OCI-LY7 (cell line): ENCODE results near the gene EEF1AKMT1. TPM values are rescaled to one million over a fixed set of nuclear protein-coding genes. Genes with fewer than 3 reads are reported as not detected.

Experiments used
- Bru-seq: library from RNA; stranded (reverse); fragments of 400-500 nt; gene quantifications from one replicate; lab custom pipeline; 2021; lab: Mats Ljungman, UMichigan
- BruChase-seq, 2 experiments: library from RNA; stranded (reverse); fragments of 400-500 nt; gene quantifications; one replicate each; lab custom pipeline; 2021; lab: Mats Ljungman, UMichigan
- BruUV-seq: library from RNA; stranded (reverse); fragments of 400-500 nt; replicated peaks from 2 replicates; lab custom pipeline; 2021; lab: Mats Ljungman, UMichigan
- CTCF ChIA-PET: fragments of 300-600 bp; sonication (Branson Sonifier 250); formaldehyde crosslinking; loops from one replicate; lab custom pipeline; 2022; ENCODE audit warnings: antibody characterized with exemption; ENCODE audit not compliant: unreplicated experiment; lab: Charles Lee
- POLR2A ChIA-PET: fragments of 300-600 bp; sonication (Branson Sonifier 250); formaldehyde crosslinking; loops from one replicate; lab custom pipeline; 2022; ENCODE audit warnings: antibody characterized with exemption; lab: Charles Lee
- DNase-seq: peaks from one replicate; pipeline ENCODE4 v3.0.0-alpha.2; 2015; ENCODE audit warnings: low spot score
- H2AFZ ChIP-seq: fragments of 200-600 bp; sonication (generic), shearing (Covaris generic); 2 replicates; pipeline ENCODE4 v1.6.1; 2014; ENCODE audit warnings: mild to moderate bottlenecking, antibody characterized with exemption, low read length, moderate library complexity
- H3K27ac ChIP-seq: fragments of 200-600 bp; sonication (generic); 2 replicates; pipeline ENCODE4 v1.5.1; 2014; ENCODE audit warnings: mixed run types, low read depth, mild to moderate bottlenecking, moderate library complexity, low read length, inconsistent platforms; ENCODE audit not compliant: poor library complexity, severe bottlenecking
- H3K36me3 ChIP-seq: fragments of 200-600 bp; sonication (generic); 2 replicates; pipeline ENCODE4 v1.6.1; 2014; ENCODE audit warnings: mild to moderate bottlenecking, antibody characterized with exemption, low read length, moderate library complexity, mixed read lengths; ENCODE audit not compliant: insufficient read depth
- H3K4me1 ChIP-seq: fragments of 200-600 bp; sonication (generic); 2 replicates; pipeline ENCODE4 v1.5.1; 2014; ENCODE audit warnings: mild to moderate bottlenecking, low read length; ENCODE audit not compliant: insufficient read depth, poor library complexity, severe bottlenecking
- H3K4me2 ChIP-seq: fragments of 200-600 bp; sonication (generic); 2 replicates; pipeline ENCODE4 v1.6.1; 2014; ENCODE audit warnings: mild to moderate bottlenecking, low read length
- H3K4me3 ChIP-seq: fragments of 200-600 bp; sonication (generic); 2 replicates; pipeline ENCODE4 v1.5.1; 2014; ENCODE audit warnings: mild to moderate bottlenecking, low read depth, low read length; ENCODE audit not compliant: poor library complexity, severe bottlenecking
- H3K79me2 ChIP-seq: fragments of 200-600 bp; sonication (generic); 2 replicates; pipeline ENCODE4 v1.6.1; 2016; ENCODE audit warnings: low read depth, mild to moderate bottlenecking, low read length, moderate library complexity, mixed read lengths; ENCODE audit not compliant: insufficient read depth
- H3K9me2 ChIP-seq: fragments of 200-600 bp; sonication (generic); 2 replicates; pipeline ENCODE4 v1.6.1; 2016; ENCODE audit warnings: mild to moderate bottlenecking, low read length, mixed read lengths; ENCODE audit not compliant: insufficient read depth
- H3K9me3 ChIP-seq: fragments of 200-600 bp; sonication (generic); 2 replicates; pipeline ENCODE4 v1.6.1; 2014; ENCODE audit warnings: mild to moderate bottlenecking, mixed run types, low read length, mixed read lengths
- H4K20me1 ChIP-seq: fragments of 200-600 bp; sonication (generic); 2 replicates; pipeline ENCODE4 v1.6.1; 2014; ENCODE audit warnings: mild to moderate bottlenecking, antibody characterized with exemption, low read length, moderate library complexity, mixed read lengths; ENCODE audit not compliant: insufficient read depth
- CTCF ChIP-seq: fragments of 200-600 bp; sonication (generic); conservative IDR thresholded peaks from 2 replicates; pipeline ENCODE4 v1.5.1; 2014; ENCODE audit warnings: mild to moderate bottlenecking, antibody characterized with exemption, low read length, moderate library complexity, mixed read lengths
- EZH2phosphoT487 ChIP-seq: fragments of 200-600 bp; sonication (generic); IDR thresholded peaks from 2 replicates; pipeline ENCODE4 v1.6.1; 2018; ENCODE audit warnings: low read depth, borderline replicate concordance, mild to moderate bottlenecking, mixed run types, antibody characterized with exemption, low read length, moderate library complexity, mixed read lengths
- intact Hi-C: fragments of 100-400 bp; cut with micrococcal nuclease; formaldehyde crosslinking; loops from one replicate; pipeline ENCODE4 v1.10.0; 2022; ENCODE audit not compliant: unreplicated experiment
- long read RNA-seq: library from polyadenylated mRNA; stranded (forward); transcript quantifications from one replicate; pipeline ENCODE4 v2.0.0, GENCODE V29; 2022
- total RNA-seq, 2 experiments: library from RNA; depleted of rRNA in 1 of 2; stranded (reverse); fragments of >200 nt in 1 of 2; shearing (Covaris generic) in 1 of 2; gene quantifications; 2 replicates each; pipeline ENCODE4 v1.2.3, GENCODE V29; 2014 to 2022

Gene EEF1AKMT1
- total RNA-seq (2014; rRNA removed; shearing (Covaris generic)) (1.3 and 2.5 TPM in 2 replicates), total RNA-seq (2022) (1.5 and 3.2 TPM in 2 replicates), Bru-seq, nascent RNA (percentile 49 among the genes with signal in this experiment), BruChase-seq, experiment 1, labeled RNA remaining after a 6-hour chase (percentile 40 among the genes with signal in this experiment), BruChase-seq, experiment 2, labeled RNA remaining after a 2-hour chase (percentile 44 among the genes with signal in this experiment)
- long read RNA-seq, partial matches to known transcripts: 0 of 4 reads
- long read RNA-seq, other reads (novel, unspliced or antisense): 3 of 4 reads

GRCh38 chr13:20773194-20774080 is at the start of gene EEF1AKMT1:
Gene EEF1AKMT1, minus strand, starts transcription at chr13:20773961. Its CDS starts 16,363 bp downstream, at chr13:20757598.
- peak within 1 kb of the TSS; percentile 69 for H3K27ac ChIP-seq
- peak within 1 kb of the TSS; percentile 75 for H3K4me2 ChIP-seq
- H3K79me2 ChIP-seq: no peaks in the 10 kb centered on the region
- peak; percentile 86 for DNase-seq
- TF ChIP-seq EZH2phosphoT487 (no peak), CTCF (no peak)
- no peaks in the 10 kb centered on the region for H3K9me2 ChIP-seq
- H4K20me1 ChIP-seq: no peaks in the 10 kb centered on the region
- peaks cover 8% of the 10 kb centered on the region for H3K4me1 ChIP-seq
- ChIA-PET POLR2A (interaction anchor here (0.6 to 1.0 kb wide), 2 partner anchors 10 to 49 kb away, joined by 3 to 4 read pairs; no protein-coding TSS in a partner anchor), CTCF (no interaction called here)
- H3K4me3 ChIP-seq: peak within 1 kb of the TSS; percentile 65
- H3K36me3 ChIP-seq: peaks cover 46% of the 10 kb centered on the region
- BruUV-seq: no TSS peak
- intact Hi-C loops: loop anchor here (2.0 to 5.0 kb wide), 2 partner anchors 206 to 525 kb away; partner anchors contain the start of gene IFT88
- H2AFZ ChIP-seq: peak within 1 kb of the TSS; percentile 20; the same call in 1 of the 2 replicates
- peaks cover 18% of the 10 kb centered on the region; the same call in 1 of the 2 replicates for H3K9me3 ChIP-seq

GRCh38 chr13:20823071-20823470 is 49.3 kb upstream of the EEF1AKMT1 start:
- BruUV-seq: no TSS peak
- H3K4me1 ChIP-seq: peaks cover 21% of the 10 kb centered on the region
- no peak for TF ChIP-seq CTCF
- no peak for TF ChIP-seq EZH2phosphoT487
- H3K27ac ChIP-seq: no peak overlapping the region
- CTCF ChIA-PET: no interaction called here
- H3K79me2 ChIP-seq: no peaks in the 10 kb centered on the region
- no peak overlapping the region for H2AFZ ChIP-seq
- no peaks in the 10 kb centered on the region for H4K20me1 ChIP-seq
- H3K9me2 ChIP-seq: no peaks in the 10 kb centered on the region
- DNase-seq: no peak
- intact Hi-C loops: no loop called here
- H3K4me2 ChIP-seq: no peak overlapping the region
- POLR2A ChIA-PET: interaction anchor here (0.7 kb wide), 1 partner anchor 161 kb away, joined by 3 read pairs; no protein-coding TSS in a partner anchor
- H3K36me3 ChIP-seq: peaks cover 79% of the 10 kb centered on the region
- no peak overlapping the region for H3K4me3 ChIP-seq
- H3K9me3 ChIP-seq: no peaks in the 10 kb centered on the region
